Measurements from ENCODE around the gene POLA1. TPM values are rescaled to one million over a fixed set of nuclear protein-coding genes. Genes with fewer than 3 reads are reported as not detected.
"Not testable (repeated sequence)": the region's sequence is repeated elsewhere in the genome, so short reads cannot be mapped to it uniquely, and the experiment has no call there.

POLA1 gene
- total RNA-seq, 1 experiment from 2014 or later, result 19.9 TPM

- DNase-seq, result no peak
- no peaks in the 10 kb centered on the region for H3K27me3 ChIP-seq
- H3K4me3 ChIP-seq, result no peak overlapping the region
- H3K9me3 ChIP-seq, result no peaks in the 10 kb centered on the region
- peaks cover 9% of the 10 kb centered on the region for H3K36me3 ChIP-seq
These were observed 67.6 kb downstream of the POLA1 start for GRCh38 chrX:24761306-24761705.

- Histone ChIP-seq H3K4me3 (no peak overlapping the region), H3K27me3 (no peaks in the 10 kb centered on the region), H3K9me3 (no peaks in the 10 kb centered on the region), H3K36me3 (peaks cover 9% of the 10 kb centered on the region)
- no peak for DNase-seq
These were observed 70.3 kb downstream of the POLA1 start for GRCh38 chrX:24763989-24764388.

GRCh38 chrX:24767557-24767956, 73.8 kb downstream of the POLA1 start:
- no peak for DNase-seq
- H3K9me3 ChIP-seq, result no peaks in the 10 kb centered on the region
- no peaks in the 10 kb centered on the region for H3K27me3 ChIP-seq
- H3K36me3 ChIP-seq, result peaks cover 12% of the 10 kb centered on the region
- H3K4me3 ChIP-seq, result no peak overlapping the region

- Histone ChIP-seq H3K4me3 (no peak overlapping the region), H3K9me3 (no peaks in the 10 kb centered on the region), H3K36me3 (peaks cover 12% of the 10 kb centered on the region), H3K27me3 (no peaks in the 10 kb centered on the region)
- no peak for DNase-seq
These were observed 74.8 kb downstream of the POLA1 start for GRCh38 chrX:24768556-24768955.

- H3K4me3 ChIP-seq, result no peak overlapping the region
- no peaks in the 10 kb centered on the region for H3K27me3 ChIP-seq
- peaks cover 9% of the 10 kb centered on the region for H3K36me3 ChIP-seq
- H3K9me3 ChIP-seq, result no peaks in the 10 kb centered on the region
- no peak for DNase-seq
These were observed 80.9 kb downstream of the POLA1 start for GRCh38 chrX:24774650-24775049.

- H3K27me3 ChIP-seq, result no peaks in the 10 kb centered on the region
- no peak overlapping the region for H3K4me3 ChIP-seq
- H3K9me3 ChIP-seq, result no peaks in the 10 kb centered on the region
- DNase-seq, result no peak
- peaks cover 9% of the 10 kb centered on the region for H3K36me3 ChIP-seq
These were observed 82.2 kb downstream of the POLA1 start for GRCh38 chrX:24775891-24776290.

GRCh38 chrX:24777660-24778059, 83.9 kb downstream of the POLA1 start:
- DNase-seq, result no peak
- peaks cover 6% of the 10 kb centered on the region for H3K36me3 ChIP-seq
- H3K4me3 ChIP-seq, result no peak overlapping the region
- no peaks in the 10 kb centered on the region for H3K9me3 ChIP-seq
- H3K27me3 ChIP-seq, result no peaks in the 10 kb centered on the region

- DNase-seq, result no peak
- Histone ChIP-seq H3K36me3 (peaks cover 4% of the 10 kb centered on the region), H3K27me3 (no peaks in the 10 kb centered on the region), H3K9me3 (no peaks in the 10 kb centered on the region), H3K4me3 (no peak overlapping the region)
These were observed 88.3 kb downstream of the POLA1 start for GRCh38 chrX:24782011-24782410.

- H3K36me3 ChIP-seq, result no peaks in the 10 kb centered on the region; the same call in none of the 2 replicates
- no peak for DNase-seq
- H3K9me3 ChIP-seq, result no peaks in the 10 kb centered on the region
- H3K27me3 ChIP-seq, result no peaks in the 10 kb centered on the region
- no peak overlapping the region for H3K4me3 ChIP-seq
These were observed 95.3 kb downstream of the POLA1 start for GRCh38 chrX:24789047-24789446.

- Histone ChIP-seq H3K36me3 (no peaks in the 10 kb centered on the region; the same call in 1 of the 2 replicates), H3K4me3 (no peak overlapping the region), H3K9me3 (no peaks in the 10 kb centered on the region), H3K27me3 (no peaks in the 10 kb centered on the region)
- no peak for DNase-seq
These were observed 96.4 kb downstream of the POLA1 start for GRCh38 chrX:24790166-24790565.

GRCh38 chrX:24796204-24796603, 102.5 kb downstream of the POLA1 start:
- no peak for DNase-seq
- H3K4me3 ChIP-seq, result no peak overlapping the region
- H3K27me3 ChIP-seq, result no peaks in the 10 kb centered on the region
- no peaks in the 10 kb centered on the region for H3K9me3 ChIP-seq
- H3K36me3 ChIP-seq, result no peaks in the 10 kb centered on the region

GRCh38 chrX:24799078-24799477, 105.4 kb downstream of the POLA1 start:
- Histone ChIP-seq H3K36me3 (no peaks in the 10 kb centered on the region), H3K9me3 (no peaks in the 10 kb centered on the region), H3K4me3 (no peak overlapping the region), H3K27me3 (no peaks in the 10 kb centered on the region)
- no peak for DNase-seq

- no peak for DNase-seq
- Histone ChIP-seq H3K9me3 (no peaks in the 10 kb centered on the region), H3K36me3 (no peaks in the 10 kb centered on the region), H3K27me3 (no peaks in the 10 kb centered on the region), H3K4me3 (no peak overlapping the region)
These were observed 105.8 kb downstream of the POLA1 start for GRCh38 chrX:24799565-24799964.

GRCh38 chrX:24805201-24805600, 111.5 kb downstream of the POLA1 start:
- no peaks in the 10 kb centered on the region; the same call in 1 of the 2 replicates for H3K36me3 ChIP-seq
- H3K27me3 ChIP-seq, result no peaks in the 10 kb centered on the region
- no peaks in the 10 kb centered on the region for H3K9me3 ChIP-seq
- H3K4me3 ChIP-seq, result no peak overlapping the region
- DNase-seq, result no peak

- not testable (repeated sequence) for DNase-seq, H3K4me3 ChIP-seq, H3K36me3 ChIP-seq, H3K27me3 ChIP-seq, H3K9me3 ChIP-seq
These were observed 126.1 kb downstream of the POLA1 start for GRCh38 chrX:24819807-24820206.

GRCh38 chrX:24828147-24828546, 134.4 kb downstream of the POLA1 start:
- Histone ChIP-seq H3K9me3 (no peaks in the 10 kb centered on the region), H3K36me3 (peaks cover 17% of the 10 kb centered on the region), H3K27me3 (no peaks in the 10 kb centered on the region), H3K4me3 (no peak overlapping the region)
- DNase-seq, result no peak

- Histone ChIP-seq H3K27me3 (no peaks in the 10 kb centered on the region), H3K9me3 (no peaks in the 10 kb centered on the region), H3K36me3 (peaks cover 17% of the 10 kb centered on the region), H3K4me3 (no peak overlapping the region)
- DNase-seq, result no peak
These were observed 134.9 kb downstream of the POLA1 start for GRCh38 chrX:24828600-24828999.

GRCh38 chrX:24833695-24834094, 140.0 kb downstream of the POLA1 start:
- Histone ChIP-seq H3K9me3 (no peaks in the 10 kb centered on the region), H3K36me3 (peaks cover 9% of the 10 kb centered on the region; the same call in 1 of the 2 replicates), H3K4me3 (no peak overlapping the region), H3K27me3 (no peaks in the 10 kb centered on the region)
- no peak for DNase-seq

- no peak for DNase-seq
- H3K27me3 ChIP-seq, result no peaks in the 10 kb centered on the region
- peaks cover 4% of the 10 kb centered on the region; the same call in 1 of the 2 replicates for H3K36me3 ChIP-seq
- H3K4me3 ChIP-seq, result no peak overlapping the region
- no peaks in the 10 kb centered on the region for H3K9me3 ChIP-seq
These were observed 144.2 kb downstream of the POLA1 start for GRCh38 chrX:24837966-24838365.
